ENCODE measurements around the gene GTF3C5.

Gene GTF3C5

DNA sequence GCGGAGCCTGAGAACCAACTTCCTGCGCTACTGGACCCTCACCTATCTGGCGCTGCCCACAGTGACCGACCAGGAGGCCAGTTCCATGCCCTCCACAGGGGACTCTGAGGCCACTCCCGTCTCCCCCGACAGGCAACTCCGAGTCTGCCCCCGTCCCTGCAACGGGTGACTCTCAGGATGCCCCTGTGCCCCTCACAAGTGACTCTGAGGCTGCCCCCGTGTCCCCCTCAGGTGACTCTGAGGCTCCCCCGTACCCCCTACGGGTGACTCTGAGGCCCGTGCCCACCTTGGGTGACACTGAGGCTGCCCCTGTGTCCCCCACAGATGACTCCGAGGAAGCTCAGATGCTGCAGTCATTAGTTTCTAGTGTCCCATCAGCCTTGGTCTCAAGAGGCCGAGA is 56.1 kb downstream of the GTF3C5 start:
- no peak overlapping the region for H2BK15ac ChIP-seq (replicated peaks; ENCODE audit: low read depth)
- H2AK5ac ChIP-seq (ENCODE audit: low read length), result no peak overlapping the region
- H3K4me2 ChIP-seq (ENCODE audit: low read length), result no peak overlapping the region
- no peaks in the 10 kb centered on the region for H3K79me2 ChIP-seq (ENCODE audit: control insufficient read depth, insufficient read depth, low read length)
- H3K4me3 ChIP-seq (ENCODE audit: low read length), result no peak overlapping the region
- H3K79me1 ChIP-seq (ENCODE audit: low read length), result no peaks in the 10 kb centered on the region
- H3K36me3 ChIP-seq (ENCODE audit: control insufficient read depth, insufficient read depth, low read length), result no peaks in the 10 kb centered on the region
- no peaks in the 10 kb centered on the region for H3K27me3 ChIP-seq (ENCODE audit: insufficient read depth, low read length, poor library complexity)
- no peak overlapping the region for H3K18ac ChIP-seq (ENCODE audit: low read length)
- no peak overlapping the region for H3K56ac ChIP-seq (ENCODE audit: low read length)
- no peak overlapping the region for H3K27ac ChIP-seq (ENCODE audit: low read depth, low read length)
- no peak overlapping the region for H3K9ac ChIP-seq (ENCODE audit: low read length)
- no peak overlapping the region for H3K4ac ChIP-seq (ENCODE audit: low read depth, low read length)
- no peak overlapping the region for H4K8ac ChIP-seq (ENCODE audit: low read depth, low read length)
- no peak overlapping the region for H4K5ac ChIP-seq (ENCODE audit: low read length)
- DNase-seq, result no peak
- H2BK120ac ChIP-seq (ENCODE audit: low read depth, low read length), result no peak overlapping the region
- H2BK5ac ChIP-seq (ENCODE audit: low read length), result no peak overlapping the region
- no peaks in the 10 kb centered on the region for H3K4me1 ChIP-seq (ENCODE audit: control insufficient read depth, low read depth, low read length)
- no peak overlapping the region for H3K23ac ChIP-seq (ENCODE audit: low read length)
- WGBS (ENCODE audit: extremely low coverage, insufficient coverage, low lambda C conversion rate), result no CpG with 5 or more reads among the region's 15 CpGs

DNA sequence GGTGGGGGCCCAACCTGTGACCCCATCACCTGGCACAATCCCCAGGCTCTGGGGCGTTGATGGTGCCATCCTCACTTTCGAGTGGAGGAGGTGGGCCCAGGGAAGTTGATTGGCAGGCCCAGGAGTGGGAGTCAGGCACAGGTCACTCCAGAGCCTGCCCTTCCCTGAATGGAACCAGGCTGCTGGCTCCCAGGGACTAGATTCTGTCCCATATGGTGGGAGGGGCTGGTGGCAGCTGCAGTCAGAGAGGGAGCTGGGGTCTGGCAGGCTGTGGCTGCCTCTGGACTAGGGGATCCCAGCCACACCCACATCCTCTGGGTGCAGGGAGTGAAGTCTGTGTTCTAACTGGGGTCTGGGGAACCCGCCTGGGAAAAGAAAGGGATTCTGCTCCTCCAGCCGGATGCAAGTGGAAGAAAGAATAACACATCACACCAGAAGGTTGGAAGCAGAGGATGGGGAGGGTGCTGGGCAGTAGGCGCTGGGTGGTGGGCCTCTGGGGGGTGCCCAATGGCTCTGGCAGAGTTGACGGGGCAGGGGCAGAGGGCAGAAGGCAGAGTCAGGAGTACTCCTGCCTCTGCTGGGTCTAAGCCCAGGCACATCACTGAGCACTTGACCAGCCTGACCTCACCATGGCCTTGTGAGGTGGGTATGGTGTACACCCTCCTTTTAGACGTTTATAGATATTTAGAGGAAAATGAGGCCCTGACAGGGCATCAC is 56.8 kb downstream of the GTF3C5 start:
- Histone ChIP-seq H3K27me3 (ENCODE audit: insufficient read depth, low read length, poor library complexity) (no peaks in the 10 kb centered on the region), H3K27ac (ENCODE audit: low read depth, low read length) (no peak overlapping the region)
- DNase-seq, result no peak

DNA sequence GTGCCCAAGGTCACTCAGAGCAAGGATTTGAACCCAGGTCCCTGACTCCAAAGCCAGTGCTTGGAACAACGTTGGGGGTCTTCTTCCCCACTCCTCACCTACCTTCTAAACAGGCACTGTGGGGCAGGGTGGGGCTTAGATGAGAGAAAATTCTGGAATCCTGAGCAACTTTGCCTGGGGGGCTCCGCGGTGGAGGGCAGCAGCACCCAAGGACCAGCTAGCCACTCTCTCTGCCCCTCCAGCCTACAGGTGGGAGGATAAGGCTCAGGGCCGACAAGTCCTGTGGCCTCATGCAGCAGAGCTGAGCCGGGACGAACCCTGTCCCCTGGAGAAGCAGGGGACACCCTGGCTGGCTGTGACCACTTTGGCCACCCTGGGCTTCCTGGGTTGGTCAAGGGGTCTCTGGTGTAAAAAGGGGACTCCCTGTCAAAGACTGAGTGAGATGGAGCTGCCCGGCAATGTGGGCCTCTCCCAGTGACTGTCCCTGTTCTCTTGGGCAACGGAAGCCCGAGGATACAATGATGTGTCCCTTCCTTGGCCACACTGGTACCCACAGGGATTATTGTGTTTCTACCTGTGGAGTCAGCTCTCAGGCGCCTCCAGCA is 57.5 kb downstream of the GTF3C5 start:
- no peak overlapping the region for H3K4me2 ChIP-seq (ENCODE audit: low read length)
- no peak overlapping the region for H2BK5ac ChIP-seq (ENCODE audit: low read length)
- no peak overlapping the region for H4K5ac ChIP-seq (ENCODE audit: low read length)
- H3K36me3 ChIP-seq (ENCODE audit: control insufficient read depth, insufficient read depth, low read length), result no peaks in the 10 kb centered on the region
- H3K27me3 ChIP-seq (ENCODE audit: insufficient read depth, low read length, poor library complexity), result no peaks in the 10 kb centered on the region
- H3K4ac ChIP-seq (ENCODE audit: low read depth, low read length), result no peak overlapping the region
- no peak for DNase-seq
- no peak overlapping the region for H3K27ac ChIP-seq (ENCODE audit: low read depth, low read length)
- no peaks in the 10 kb centered on the region for H3K79me2 ChIP-seq (ENCODE audit: control insufficient read depth, insufficient read depth, low read length)
- H2BK120ac ChIP-seq (ENCODE audit: low read depth, low read length), result no peak overlapping the region
- H3K4me3 ChIP-seq (ENCODE audit: low read length), result no peak overlapping the region
- H2AK5ac ChIP-seq (ENCODE audit: low read length), result no peak overlapping the region
- H2BK15ac ChIP-seq (replicated peaks; ENCODE audit: low read depth), result no peak overlapping the region
- no peaks in the 10 kb centered on the region for H3K4me1 ChIP-seq (ENCODE audit: control insufficient read depth, low read depth, low read length)
- no peak overlapping the region for H3K23ac ChIP-seq (ENCODE audit: low read length)
- WGBS (ENCODE audit: extremely low coverage, insufficient coverage, low lambda C conversion rate), result no CpG with 5 or more reads among the region's 10 CpGs
- H3K56ac ChIP-seq (ENCODE audit: low read length), result no peak overlapping the region
- H3K79me1 ChIP-seq (ENCODE audit: low read length), result no peaks in the 10 kb centered on the region
- no peak overlapping the region for H3K9ac ChIP-seq (ENCODE audit: low read length)
- no peak overlapping the region for H3K18ac ChIP-seq (ENCODE audit: low read length)
- no peak overlapping the region for H4K8ac ChIP-seq (ENCODE audit: low read depth, low read length)

More for the DNA sequence above, 56.8 kb downstream of the GTF3C5 start:
- Histone ChIP-seq H3K79me1 (ENCODE audit: low read length) (no peaks in the 10 kb centered on the region), H2AK5ac (ENCODE audit: low read length) (no peak overlapping the region), H3K23ac (ENCODE audit: low read length) (no peak overlapping the region), H3K4me2 (ENCODE audit: low read length) (no peak overlapping the region), H4K8ac (ENCODE audit: low read depth, low read length) (no peak overlapping the region), H3K4me1 (ENCODE audit: control insufficient read depth, low read depth, low read length) (no peaks in the 10 kb centered on the region), H3K18ac (ENCODE audit: low read length) (no peak overlapping the region), H3K36me3 (ENCODE audit: control insufficient read depth, insufficient read depth, low read length) (no peaks in the 10 kb centered on the region), H2BK120ac (ENCODE audit: low read depth, low read length) (no peak overlapping the region), H3K56ac (ENCODE audit: low read length) (no peak overlapping the region), H2BK15ac (replicated peaks; ENCODE audit: low read depth) (no peak overlapping the region), H2BK5ac (ENCODE audit: low read length) (no peak overlapping the region), H3K79me2 (ENCODE audit: control insufficient read depth, insufficient read depth, low read length) (no peaks in the 10 kb centered on the region), H3K9ac (ENCODE audit: low read length) (no peak overlapping the region), H4K5ac (ENCODE audit: low read length) (no peak overlapping the region), H3K4me3 (ENCODE audit: low read length) (no peak overlapping the region), H3K4ac (ENCODE audit: low read depth, low read length) (no peak overlapping the region)
- no CpG with 5 or more reads among the region's 7 CpGs for WGBS (ENCODE audit: extremely low coverage, insufficient coverage, low lambda C conversion rate)

DNA sequence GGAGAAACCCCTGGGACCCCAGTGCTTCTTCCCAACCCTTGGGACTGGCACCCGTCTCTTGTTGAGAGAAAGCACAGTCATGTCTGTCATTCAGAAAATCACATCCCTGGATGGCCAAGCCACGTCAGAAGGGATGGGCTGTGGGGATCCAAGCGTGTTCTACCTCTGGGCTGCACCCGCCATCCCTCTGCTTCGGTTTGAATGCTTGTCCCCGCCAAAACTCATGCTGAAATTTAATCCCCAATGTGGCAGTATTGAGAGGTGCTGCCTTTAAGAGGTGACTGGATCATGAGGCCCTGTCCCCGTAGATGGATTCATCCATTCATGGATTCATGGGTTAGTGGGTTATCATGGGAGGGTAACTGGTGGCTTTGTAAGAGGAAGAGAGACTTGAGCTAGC is 58.0 kb downstream of the GTF3C5 start:
- no peak overlapping the region for H3K4ac ChIP-seq (ENCODE audit: low read depth, low read length)
- no peak overlapping the region for H4K8ac ChIP-seq (ENCODE audit: low read depth, low read length)
- H3K18ac ChIP-seq (ENCODE audit: low read length), result no peak overlapping the region
- no peak for DNase-seq
- no peak overlapping the region for H2BK15ac ChIP-seq (replicated peaks; ENCODE audit: low read depth)
- no peaks in the 10 kb centered on the region for H3K27me3 ChIP-seq (ENCODE audit: insufficient read depth, low read length, poor library complexity)
- H3K79me1 ChIP-seq (ENCODE audit: low read length), result no peaks in the 10 kb centered on the region
- no peak overlapping the region for H2AK5ac ChIP-seq (ENCODE audit: low read length)
- no peak overlapping the region for H2BK5ac ChIP-seq (ENCODE audit: low read length)
- no peaks in the 10 kb centered on the region for H3K4me1 ChIP-seq (ENCODE audit: control insufficient read depth, low read depth, low read length)
- H3K27ac ChIP-seq (ENCODE audit: low read depth, low read length), result no peak overlapping the region
- H3K36me3 ChIP-seq (ENCODE audit: control insufficient read depth, insufficient read depth, low read length), result no peaks in the 10 kb centered on the region
- H3K56ac ChIP-seq (ENCODE audit: low read length), result no peak overlapping the region
- no peak overlapping the region for H3K4me3 ChIP-seq (ENCODE audit: low read length)
- H3K23ac ChIP-seq (ENCODE audit: low read length), result no peak overlapping the region
- H2BK120ac ChIP-seq (ENCODE audit: low read depth, low read length), result no peak overlapping the region
- no CpG with 5 or more reads among the region's 7 CpGs for WGBS (ENCODE audit: extremely low coverage, insufficient coverage, low lambda C conversion rate)
- H3K4me2 ChIP-seq (ENCODE audit: low read length), result no peak overlapping the region
- no peak overlapping the region for H3K9ac ChIP-seq (ENCODE audit: low read length)
- H3K79me2 ChIP-seq (ENCODE audit: control insufficient read depth, insufficient read depth, low read length), result no peaks in the 10 kb centered on the region
- H4K5ac ChIP-seq (ENCODE audit: low read length), result no peak overlapping the region

DNA sequence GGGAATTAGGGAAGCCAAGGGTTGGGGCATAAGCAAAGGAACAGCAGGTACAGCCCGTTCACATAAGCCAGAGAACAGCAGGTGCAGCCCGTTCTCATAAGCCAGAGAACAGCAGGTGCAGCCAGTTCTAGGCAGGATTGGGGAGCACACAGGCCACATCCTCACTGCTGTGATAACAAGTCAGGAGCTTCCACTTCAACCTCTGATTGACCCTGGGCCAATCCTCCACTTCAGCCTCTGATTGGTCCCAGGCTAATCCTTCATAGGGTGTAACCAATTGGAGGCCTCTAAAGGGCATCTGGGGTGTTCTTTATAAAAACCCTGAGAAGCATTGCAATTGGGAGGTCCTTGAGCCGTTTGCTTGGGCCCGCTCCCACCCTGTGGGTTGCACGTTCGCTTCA is 58.5 kb downstream of the GTF3C5 start:
- Histone ChIP-seq H2BK15ac (replicated peaks; ENCODE audit: low read depth) (no peak overlapping the region), H3K4me2 (ENCODE audit: low read length) (no peak overlapping the region), H2BK5ac (ENCODE audit: low read length) (no peak overlapping the region), H3K36me3 (ENCODE audit: control insufficient read depth, insufficient read depth, low read length) (no peaks in the 10 kb centered on the region), H3K4me1 (ENCODE audit: control insufficient read depth, low read depth, low read length) (no peaks in the 10 kb centered on the region), H2BK120ac (ENCODE audit: low read depth, low read length) (no peak overlapping the region), H3K27ac (ENCODE audit: low read depth, low read length) (no peak overlapping the region), H3K4ac (ENCODE audit: low read depth, low read length) (no peak overlapping the region), H3K56ac (ENCODE audit: low read length) (no peak overlapping the region), H3K4me3 (ENCODE audit: low read length) (no peak overlapping the region), H2AK5ac (ENCODE audit: low read length) (no peak overlapping the region), H3K79me1 (ENCODE audit: low read length) (no peaks in the 10 kb centered on the region), H3K79me2 (ENCODE audit: control insufficient read depth, insufficient read depth, low read length) (no peaks in the 10 kb centered on the region), H4K5ac (ENCODE audit: low read length) (no peak overlapping the region), H3K9ac (ENCODE audit: low read length) (no peak overlapping the region), H4K8ac (ENCODE audit: low read depth, low read length) (no peak overlapping the region), H3K18ac (ENCODE audit: low read length) (no peak overlapping the region), H3K27me3 (ENCODE audit: insufficient read depth, low read length, poor library complexity) (no peaks in the 10 kb centered on the region), H3K23ac (ENCODE audit: low read length) (no peak overlapping the region)
- peak; percentile 5 for DNase-seq
- no CpG with 5 or more reads among the region's 6 CpGs for WGBS (ENCODE audit: extremely low coverage, insufficient coverage, low lambda C conversion rate)

DNA sequence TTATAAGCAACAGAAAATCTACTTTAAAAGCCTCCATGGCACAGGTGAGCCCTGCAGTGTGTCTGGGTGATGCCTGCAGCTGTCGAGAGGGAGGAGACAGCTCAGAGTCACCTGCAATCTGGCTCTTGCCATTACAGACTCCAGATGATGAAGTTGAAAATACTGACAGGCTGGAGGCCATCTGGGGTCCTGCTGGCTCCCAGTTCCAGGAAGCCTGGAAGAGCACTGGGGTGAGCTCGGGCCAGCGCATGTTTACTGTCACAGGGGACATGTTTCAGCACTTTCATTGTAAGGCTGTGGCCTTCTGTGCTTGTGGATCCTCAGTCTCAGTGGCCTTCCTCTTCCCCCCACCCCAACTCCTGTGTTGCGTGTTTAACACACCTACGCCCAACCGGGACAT is 59.4 kb downstream of the GTF3C5 start:
- Histone ChIP-seq H2BK5ac (ENCODE audit: low read length) (no peak overlapping the region), H3K36me3 (ENCODE audit: control insufficient read depth, insufficient read depth, low read length) (no peaks in the 10 kb centered on the region), H3K56ac (ENCODE audit: low read length) (no peak overlapping the region), H3K9ac (ENCODE audit: low read length) (no peak overlapping the region), H3K27ac (ENCODE audit: low read depth, low read length) (no peak overlapping the region), H3K4me2 (ENCODE audit: low read length) (no peak overlapping the region), H3K23ac (ENCODE audit: low read length) (no peak overlapping the region), H4K8ac (ENCODE audit: low read depth, low read length) (no peak overlapping the region), H3K4me3 (ENCODE audit: low read length) (no peak overlapping the region), H2BK15ac (replicated peaks; ENCODE audit: low read depth) (no peak overlapping the region), H3K79me1 (ENCODE audit: low read length) (no peaks in the 10 kb centered on the region), H3K27me3 (ENCODE audit: insufficient read depth, low read length, poor library complexity) (no peaks in the 10 kb centered on the region), H3K4ac (ENCODE audit: low read depth, low read length) (no peak overlapping the region), H4K5ac (ENCODE audit: low read length) (no peak overlapping the region), H2AK5ac (ENCODE audit: low read length) (no peak overlapping the region), H2BK120ac (ENCODE audit: low read depth, low read length) (no peak overlapping the region), H3K18ac (ENCODE audit: low read length) (no peak overlapping the region), H3K79me2 (ENCODE audit: control insufficient read depth, insufficient read depth, low read length) (no peaks in the 10 kb centered on the region), H3K4me1 (ENCODE audit: control insufficient read depth, low read depth, low read length) (no peaks in the 10 kb centered on the region)
- WGBS (ENCODE audit: extremely low coverage, insufficient coverage, low lambda C conversion rate), result no CpG with 5 or more reads among the region's 6 CpGs
- no peak for DNase-seq

Measured in mesendoderm (in vitro differentiated cells).